CD4-positive, alpha-beta T cell treated with Interferon alpha-2 for 1 hour (primary cell): ENCODE data around the gene ADIPOR2.
"Not testable (repeated sequence)": the region's sequence is repeated elsewhere in the genome, so short reads cannot be mapped to it uniquely, and the experiment has no call there.

Experiments
- DNase-seq, 2 donors: peaks; one replicate each; pipeline ENCODE4 v3.0.0-alpha.2; 2020 to 2022

The ADIPOR2 gene

DNA sequence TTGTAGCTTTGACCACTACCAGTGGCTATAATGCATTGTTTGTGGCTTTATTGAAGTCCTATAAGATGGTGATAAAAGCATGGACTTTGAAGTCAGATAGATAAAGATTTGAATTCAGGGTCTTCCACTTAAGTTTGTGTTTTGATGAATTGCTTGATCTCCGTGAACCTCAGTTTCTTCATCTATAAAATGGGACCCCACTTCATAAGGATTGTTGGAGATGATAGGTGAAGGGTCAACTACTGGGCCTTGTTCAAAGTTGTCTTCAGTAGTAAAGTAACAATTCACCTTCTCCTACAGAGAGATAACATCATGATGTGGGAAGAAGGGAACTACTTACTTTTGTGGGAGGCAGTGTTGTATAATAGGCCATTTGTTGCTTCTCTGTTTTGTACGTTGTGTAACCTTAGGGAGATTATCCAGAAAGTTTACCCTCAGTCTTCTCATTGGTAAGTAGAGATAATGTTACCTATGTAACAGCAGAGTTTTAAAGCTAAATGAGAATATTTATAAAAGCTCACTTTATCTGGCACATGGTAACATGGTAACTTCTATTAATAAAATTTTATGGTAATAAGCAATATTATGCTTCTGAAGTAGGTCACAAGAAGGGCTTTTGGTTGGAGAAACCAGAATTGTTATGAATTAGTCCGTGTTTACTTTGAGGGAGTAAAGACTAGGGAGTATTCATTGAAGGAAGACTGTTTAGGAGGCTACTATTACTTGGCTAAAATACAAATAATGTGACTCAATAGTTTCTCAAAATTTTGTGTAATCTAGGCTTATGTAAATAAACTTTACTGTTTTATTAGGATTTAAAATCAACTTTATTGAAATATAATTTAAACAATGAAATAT is 15.1 kb downstream of the ADIPOR2 start:
- no peak for DNase-seq

DNA sequence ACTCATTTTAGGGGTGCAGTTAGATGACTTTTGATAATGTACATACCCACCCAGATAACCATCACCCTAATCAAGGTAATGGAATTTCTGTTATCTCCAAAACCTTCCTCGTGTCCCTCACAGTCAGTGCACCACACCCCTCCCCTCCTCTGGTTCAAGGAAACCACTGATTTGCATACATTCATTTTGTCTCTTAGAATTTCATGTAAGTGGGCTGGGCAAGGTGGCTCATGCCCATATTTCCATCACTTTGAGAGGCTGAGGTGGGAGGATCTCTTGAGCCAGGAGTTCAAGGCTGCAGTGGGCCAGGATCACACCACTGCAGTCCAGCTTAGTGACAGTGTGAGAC is 15.7 kb downstream of the ADIPOR2 start:
- no peak for DNase-seq

DNA sequence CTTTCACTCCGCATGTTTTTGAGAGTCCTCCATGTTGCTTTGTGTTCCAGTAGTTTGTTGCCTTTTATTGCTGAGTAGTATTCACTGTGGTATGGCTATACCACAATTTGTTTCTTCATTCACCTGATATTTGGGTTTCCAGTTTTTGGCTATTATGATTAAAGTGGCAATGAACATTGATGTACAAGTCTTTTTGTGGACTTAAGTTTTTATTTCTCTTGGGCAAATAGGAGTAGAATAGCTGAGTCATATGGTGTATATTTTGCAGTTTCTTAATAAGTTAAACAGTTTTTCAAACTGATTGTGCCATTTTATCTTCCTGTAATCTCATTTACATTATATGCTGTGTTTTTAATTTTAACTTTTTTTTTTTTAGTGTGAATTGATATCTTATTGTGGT is 16.2 kb downstream of the ADIPOR2 start:
- DNase-seq = no peak

DNA sequence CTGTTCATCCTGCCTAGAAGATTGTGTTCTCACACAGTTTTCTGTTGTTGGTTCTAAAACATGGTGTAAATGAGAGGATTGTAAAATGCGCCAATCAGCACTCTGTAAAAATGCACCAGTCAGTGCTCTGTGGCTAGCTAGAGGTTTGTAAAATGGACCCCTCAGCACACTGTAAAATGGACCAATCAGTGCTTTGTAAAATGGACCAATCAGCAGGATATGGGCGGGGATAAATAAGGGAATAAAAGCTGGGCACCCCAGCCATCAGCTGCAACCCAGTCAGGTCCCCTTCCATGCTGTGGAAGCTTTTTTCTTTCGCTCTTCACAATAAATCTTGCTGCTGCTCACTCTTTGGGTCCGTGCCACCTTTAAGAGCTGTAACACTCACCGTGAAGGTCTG is 19.1 kb downstream of the ADIPOR2 start:
- DNase-seq = not testable (repeated sequence)

DNA sequence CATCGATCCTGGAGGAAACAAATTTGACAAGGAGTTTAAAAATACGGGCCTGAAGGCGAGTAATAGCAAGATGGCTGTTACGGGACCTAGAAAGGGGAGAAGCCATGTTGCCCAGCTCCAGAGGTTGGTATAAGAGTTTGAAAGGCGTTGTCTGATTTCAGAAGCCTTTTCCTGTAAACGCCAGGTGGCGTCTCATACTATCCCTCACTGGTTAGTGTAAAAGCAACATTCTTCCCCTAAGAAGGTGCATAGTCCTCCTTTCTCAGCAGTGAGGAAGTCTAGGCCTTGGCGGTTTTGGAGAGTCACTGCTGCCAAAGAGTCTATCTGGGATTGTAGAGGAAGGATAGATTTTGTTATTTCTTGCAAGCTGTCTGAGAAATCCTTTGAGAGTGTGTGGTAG is 20.0 kb downstream of the ADIPOR2 start:
- DNase-seq = not testable (repeated sequence)

DNA sequence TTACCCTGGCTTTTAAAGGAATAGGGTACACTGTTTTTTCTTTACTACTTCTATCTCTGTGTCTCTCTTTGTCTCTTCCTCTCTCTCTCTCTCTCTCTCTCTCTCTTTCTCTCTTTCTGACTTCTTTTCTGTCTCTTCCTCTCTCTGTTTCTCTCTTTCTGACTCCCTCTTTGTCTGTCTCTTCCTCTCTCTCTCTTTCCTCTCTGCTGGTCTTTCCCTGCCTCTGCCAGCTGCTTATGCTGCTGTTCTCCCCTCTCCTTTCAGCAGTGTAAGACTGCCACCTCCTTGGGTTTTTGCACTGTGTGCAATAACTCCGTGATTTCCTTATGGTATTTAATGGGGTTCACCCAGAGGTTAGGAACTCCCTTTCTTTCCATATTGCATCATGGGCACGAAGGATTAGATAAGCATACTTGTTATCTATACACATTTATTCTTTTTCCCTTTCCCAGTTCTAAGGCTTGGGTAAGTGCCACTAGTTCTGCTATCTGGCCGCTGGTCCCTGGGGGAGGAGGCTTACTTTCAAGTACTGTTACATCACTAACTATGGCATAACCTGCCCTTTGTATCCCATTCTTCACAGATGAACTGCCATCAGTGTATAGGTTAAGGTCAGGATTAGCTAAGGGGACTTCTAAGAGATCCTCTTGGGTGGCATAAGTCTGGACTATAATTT is 20.8 kb downstream of the ADIPOR2 start:
- DNase-seq = not testable (repeated sequence)

DNA sequence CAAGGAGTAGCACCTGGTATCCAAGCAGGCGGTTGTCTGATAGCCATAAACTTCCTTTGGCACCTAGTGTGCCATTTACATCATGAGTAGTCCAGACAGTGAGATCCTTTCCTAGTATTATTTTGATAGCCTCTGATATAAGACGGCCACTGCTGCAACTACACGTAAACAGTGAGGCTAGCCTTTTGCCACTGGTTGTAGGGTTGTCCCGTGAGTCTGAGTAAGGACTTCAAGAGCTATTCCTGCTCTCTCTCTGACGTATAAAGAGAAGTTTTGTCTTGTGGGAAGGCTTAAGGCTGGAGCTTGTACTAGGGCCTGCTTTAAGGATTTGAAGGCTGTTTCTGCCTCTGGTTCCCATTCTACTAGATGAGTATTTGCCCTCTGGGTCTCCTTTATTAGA is 21.4 kb downstream of the ADIPOR2 start:
- DNase-seq = not testable (repeated sequence)

DNA sequence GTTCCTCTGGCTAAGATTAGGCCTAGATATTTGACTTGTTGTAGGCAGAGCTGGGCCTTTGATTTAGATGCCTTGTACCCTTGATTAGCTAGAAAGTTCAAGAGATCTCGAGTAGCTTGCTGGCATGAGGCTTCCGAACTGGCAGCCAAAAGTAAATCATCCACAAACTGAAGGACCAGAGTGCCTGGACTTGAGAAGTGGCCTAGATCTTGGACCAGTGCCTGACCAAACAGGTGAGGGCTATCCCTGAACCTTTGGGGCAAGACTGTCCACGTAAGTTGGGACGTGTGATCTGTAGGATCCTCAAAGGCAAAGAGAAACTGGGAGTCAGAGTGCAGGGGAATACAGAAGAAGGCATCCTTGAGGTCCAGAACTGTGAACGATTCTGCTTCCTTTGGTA is 22.0 kb downstream of the ADIPOR2 start:
- DNase-seq = not testable (repeated sequence)

DNA sequence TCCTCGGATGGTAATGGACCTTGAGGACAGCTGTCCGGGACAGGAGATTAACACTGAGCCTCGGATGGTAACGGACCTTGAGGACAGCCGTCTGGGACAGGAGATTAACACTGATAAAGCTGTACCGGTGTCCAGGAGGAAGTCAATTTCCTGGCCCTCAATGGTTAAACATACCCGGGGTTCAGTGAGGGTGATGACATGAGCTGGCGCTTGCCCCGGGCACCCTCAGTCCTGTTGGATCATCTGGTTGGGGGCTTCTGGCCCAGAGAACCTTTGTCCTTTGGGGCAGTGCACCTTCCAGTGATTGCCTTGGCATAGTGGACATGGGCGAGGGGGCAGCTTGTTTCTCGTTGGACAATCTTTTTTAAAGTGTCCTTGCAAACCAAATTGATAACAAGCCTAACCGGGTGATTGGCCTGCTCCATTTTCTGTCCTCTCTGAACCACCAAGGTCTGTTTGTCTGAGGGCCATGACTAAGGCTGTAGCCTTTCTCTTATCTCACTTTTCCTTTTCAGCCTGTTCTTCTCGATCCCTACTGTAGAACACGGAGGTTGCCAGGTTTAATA is 23.0 kb downstream of the ADIPOR2 start:
- not testable (repeated sequence) for DNase-seq

DNA sequence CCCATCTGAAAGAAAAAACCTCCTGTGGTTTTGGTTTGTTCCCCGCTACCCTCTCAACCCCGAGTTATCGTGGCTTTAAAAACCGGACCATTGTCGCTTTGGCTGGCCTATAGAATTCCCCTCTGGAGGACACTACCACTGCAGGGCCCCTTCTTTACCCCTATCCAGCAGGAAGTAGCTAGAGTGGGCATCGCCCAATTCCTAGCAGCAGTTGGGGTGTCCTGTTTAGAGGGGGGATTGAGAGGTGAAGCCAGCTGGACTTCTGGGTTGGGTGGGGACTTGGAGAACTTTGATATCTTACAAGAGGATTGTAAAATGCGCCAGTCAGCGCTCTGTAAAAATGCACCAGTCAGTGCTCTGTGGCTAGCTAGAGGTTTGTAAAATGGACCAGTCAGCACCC is 24.6 kb downstream of the ADIPOR2 start:
- peak in 1 of 2 donors; percentile 11 for DNase-seq

DNA sequence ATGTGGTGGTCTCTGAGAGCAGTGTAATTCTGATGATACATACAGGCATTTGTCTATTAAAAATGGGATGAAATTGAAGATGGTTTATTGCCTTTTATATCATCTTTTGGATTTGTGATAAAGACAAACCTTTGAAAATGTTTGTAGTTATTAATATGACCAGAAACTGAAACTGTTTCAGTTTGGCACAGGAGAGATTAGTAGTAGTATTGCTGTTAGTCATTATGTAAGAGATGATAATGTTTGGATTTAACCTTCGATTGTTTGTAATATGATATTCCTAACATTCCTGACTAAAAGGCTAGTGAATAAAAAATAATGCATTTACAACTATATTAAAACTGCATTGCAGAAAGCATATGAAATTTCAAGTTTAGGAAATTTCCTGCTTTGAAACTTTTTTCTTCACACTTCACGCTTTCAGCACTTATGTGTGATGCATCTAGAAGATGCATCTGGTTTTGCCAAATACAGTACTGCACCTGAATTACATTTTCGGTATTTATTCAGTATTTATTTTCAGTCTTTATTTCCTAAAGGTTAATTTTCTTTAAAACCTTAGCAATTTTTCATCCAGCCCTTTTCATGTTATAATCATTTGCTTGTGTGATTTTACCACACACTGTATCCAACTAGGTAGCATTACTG is 25.5 kb downstream of the ADIPOR2 start:
- no peak for DNase-seq

DNA sequence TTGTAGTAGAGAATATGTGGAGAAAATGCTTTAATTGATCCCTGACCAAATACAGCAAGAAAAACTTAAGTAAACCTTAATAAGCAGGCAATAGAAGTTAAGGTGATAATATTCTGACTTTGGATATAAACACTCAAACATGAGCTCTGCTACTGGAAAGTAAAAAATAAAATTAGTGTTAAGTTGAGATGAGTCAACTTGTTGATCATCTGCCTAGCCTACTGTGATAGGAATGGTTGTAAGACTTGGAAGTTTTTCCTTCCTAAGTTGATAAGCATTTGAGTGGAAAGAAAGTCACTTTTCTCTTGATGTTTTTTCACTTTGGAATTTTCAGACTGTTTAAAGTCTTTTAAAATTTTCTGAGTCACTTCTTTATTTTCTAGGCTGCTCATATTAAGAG is 26.0 kb downstream of the ADIPOR2 start:
- DNase-seq = no peak

DNA sequence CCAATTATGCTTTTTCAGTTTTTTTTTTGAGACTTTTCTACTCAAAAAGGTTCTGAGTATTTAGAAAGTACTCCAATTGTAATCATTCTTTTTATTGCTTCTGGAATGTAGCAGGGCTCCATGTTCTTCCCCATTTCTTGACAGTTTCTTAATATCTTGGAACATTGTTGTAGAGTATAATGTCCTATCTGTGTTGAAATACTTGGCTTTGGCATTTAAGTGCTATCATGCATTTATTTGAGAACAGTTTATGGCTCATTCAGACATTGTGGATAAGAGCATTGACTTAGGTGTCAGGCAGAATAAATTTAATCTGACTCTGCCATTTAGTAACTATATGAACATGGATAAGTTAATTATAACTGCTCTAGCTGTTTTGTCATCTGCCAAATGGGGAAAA is 28.3 kb downstream of the ADIPOR2 start:
- DNase-seq = no peak

DNA sequence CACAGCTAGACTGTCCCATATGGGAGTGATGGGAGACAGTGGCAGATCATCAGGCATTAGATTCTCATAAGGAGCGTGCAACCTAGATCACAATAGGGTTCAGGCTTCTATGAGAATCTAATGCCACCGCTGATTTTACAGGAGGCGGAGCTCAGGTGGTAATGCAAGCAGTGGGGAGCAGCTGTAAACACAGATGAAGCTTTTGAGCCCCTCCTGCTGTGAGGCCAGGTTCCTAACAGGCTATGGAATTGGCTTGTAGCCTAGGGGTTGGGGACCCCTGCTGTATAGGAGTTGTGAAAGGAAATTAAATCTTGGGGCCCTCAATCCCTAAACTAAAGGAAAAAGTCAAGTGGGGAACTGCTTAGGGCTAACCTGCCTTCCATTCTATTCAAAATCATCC is 29.6 kb downstream of the ADIPOR2 start:
- DNase-seq = no peak

DNA sequence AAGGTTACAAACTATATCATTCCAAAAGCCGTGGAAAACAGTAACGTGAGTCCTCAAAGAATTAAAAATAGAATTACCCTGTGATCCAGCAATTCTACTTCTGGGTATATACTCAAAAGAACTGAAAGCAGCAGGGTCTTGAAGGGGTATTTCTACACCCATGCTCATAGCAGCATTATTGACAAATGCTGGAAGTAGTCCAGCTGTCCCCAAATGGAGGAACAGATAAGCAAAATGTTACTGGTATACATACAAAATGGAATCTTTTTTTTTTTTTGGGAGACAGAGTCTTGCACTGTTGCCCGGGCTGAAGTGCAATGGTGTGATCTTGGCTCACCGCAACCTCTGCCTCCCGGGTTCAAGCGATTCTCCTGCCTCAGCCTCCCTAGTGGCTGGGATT is 32.9 kb downstream of the ADIPOR2 start:
- no peak for DNase-seq

DNA sequence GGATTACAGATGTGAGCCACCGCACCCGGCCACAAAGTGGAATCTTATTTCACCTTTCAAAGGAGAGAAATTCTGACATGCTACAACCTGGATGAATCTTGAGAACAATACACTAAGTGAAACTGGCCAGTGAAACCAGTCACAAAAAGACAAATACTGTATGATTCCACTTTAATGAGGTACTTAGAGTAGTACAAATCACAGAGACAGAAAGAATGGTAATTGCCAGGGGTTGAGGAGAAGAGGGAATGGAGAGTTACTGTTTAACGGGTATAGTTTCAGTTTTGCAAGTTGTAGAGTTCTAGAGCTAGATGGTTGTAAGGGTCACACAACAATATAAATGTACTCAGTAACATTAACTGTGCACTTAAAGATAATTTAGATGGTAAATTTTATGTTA is 33.4 kb downstream of the ADIPOR2 start:
- no peak for DNase-seq

DNA sequence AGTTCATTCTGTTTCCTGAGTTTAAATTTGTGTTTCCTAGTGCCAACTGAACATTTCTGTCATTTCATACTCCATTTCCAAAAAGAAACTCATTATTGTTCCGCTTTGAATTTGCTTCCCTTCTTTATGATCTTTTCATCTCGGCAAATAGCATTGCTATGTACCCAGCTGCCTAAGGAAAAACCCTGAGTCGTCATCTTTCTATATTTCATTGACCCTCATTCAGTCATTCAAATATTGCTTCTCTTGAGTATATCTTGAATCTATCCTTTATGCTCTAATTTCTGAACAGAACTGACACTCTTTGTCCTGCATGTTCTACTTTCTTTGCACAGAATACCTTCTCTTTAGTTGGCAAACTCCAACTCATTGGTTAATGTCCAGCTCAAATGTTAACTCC is 35.9 kb downstream of the ADIPOR2 start:
- no peak for DNase-seq

DNA sequence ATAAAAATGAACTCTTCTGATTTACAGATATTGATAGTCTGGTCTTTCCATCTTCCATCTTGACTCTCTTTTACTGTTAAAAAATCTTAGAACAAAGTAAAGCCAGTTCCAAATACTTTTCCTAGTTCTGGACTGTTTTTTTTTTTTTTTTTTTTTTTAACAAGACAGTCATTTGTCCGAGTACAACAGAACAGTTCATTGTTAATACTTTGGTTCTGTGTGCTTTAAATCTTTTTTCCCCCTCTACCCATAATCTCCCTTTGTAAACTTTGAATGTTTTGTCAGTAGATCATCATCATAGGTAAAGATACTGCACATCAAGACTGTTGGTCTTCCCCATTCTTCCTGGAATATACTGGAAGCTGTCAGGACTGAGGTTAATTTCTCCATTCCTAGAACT is 38.0 kb downstream of the ADIPOR2 start:
- DNase-seq = no peak

DNA sequence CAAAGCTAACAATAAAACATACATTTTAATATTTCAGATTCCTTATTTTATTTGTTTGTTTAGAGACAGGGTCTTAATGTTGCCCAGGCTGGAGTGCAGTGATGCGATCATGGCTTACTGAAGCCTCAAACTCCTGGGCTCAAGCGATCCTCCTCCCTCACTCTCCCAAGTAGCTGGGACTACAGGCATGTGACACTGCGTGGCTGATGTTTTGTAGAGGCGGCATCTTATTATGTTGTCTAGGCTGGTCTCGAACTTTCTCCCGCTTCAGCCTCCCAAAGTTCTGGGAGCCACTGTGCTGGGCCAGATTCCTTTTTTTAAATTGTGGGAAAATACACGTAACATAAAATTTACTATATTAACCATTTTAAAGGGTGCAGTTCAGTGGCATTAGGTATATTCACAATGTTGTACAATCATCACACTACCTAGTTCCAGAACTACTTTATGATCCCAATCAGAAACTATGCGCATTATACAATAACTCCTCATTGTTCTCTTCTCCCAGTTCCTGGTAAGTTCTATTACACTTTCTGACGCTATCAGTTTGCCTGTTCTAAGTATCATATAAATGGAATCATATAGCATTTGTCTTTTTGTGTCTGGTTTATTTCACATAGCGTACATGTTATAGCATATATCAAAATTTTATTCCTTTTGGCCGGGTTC is 40.3 kb downstream of the ADIPOR2 start:
- no peak for DNase-seq

DNA sequence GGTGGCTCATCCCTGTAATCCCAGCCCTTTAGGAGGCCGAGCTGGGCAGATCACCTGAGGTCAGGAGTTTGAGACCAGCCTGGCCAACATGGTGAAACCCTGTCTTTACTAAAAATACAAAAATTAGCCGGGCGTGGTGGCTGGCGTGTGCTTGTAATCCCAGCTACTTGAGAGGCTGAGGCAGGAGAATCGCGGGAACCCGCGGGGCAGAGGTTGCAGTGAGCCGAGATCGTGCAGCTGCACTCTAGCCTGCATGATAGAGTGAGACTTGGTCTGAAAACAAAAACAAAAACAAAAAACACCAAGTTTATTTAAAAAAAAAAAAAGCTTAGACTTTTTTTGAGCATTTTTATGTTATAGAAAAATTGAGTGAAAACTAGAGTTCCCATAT is 40.8 kb downstream of the ADIPOR2 start:
- not testable (repeated sequence) for DNase-seq

DNA sequence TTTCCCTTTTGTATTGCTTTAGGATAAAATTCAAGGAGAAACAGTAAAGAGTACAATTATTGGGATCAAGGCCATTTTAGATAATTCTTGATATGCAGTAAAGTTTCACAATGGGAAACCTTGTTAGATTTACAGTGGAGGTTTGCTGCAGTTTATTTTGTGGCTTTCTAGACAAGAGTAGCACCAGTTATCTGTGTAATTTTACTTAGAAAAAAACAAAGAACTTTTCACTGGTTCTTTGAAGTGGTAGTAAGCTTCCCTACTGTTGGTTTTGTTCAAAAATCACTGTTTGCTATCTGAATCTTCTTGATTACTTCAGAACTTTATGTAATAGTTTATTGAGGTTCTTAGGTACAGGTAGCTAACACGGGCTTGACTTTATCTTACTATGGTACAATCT is 42.0 kb downstream of the ADIPOR2 start:
- DNase-seq = no peak

DNA sequence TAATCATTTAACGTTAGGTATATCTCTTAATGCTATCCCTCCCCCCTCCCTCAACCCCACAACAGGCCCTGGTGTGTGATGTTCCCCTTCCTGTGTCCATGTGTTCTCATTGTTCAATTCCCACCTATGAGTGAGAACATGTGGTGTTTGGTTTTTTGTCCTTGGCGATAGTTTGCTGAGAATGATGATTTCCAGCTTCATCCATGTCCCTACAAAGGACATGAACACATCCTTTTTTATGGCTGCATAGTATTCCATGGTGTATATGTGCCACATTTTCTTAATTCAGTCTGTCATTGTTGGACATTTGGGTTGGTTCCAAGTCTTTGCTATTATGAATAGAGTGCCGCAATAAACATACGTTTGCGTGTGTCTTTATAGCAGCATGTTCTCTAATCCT is 42.8 kb downstream of the ADIPOR2 start:
- DNase-seq = not testable (repeated sequence)

DNA sequence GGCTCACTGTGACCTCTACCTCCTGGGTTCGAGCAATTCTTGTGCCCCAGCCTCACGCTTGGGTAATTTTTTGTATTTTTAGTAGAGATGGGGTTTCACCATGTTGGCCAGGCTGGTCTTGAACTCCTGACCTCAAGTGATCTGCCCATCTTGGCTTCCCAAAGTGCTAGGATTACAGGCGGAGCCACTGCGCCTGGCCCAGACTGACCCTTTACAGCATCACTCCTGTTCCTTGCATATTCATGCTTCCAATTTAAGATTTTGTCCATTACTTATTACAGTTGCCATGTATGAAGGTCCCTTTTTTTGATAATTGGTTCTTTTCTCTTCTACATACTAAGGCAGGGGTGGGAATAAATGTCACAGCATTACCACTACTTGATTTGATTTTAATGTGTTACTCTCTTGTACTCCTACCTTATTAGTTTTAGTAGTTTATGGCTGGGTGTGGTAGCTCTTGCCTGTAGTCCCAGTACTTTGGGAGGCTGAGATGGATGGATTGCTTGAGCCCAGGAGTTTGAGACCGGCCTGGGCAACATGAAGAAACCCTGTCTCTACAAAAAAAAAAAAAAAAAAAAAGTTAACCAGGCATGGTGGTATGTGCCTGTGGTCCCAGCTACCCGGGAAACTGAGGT is 46.9 kb downstream of the ADIPOR2 start:
- DNase-seq = no peak
